Measurements from ENCODE around the gene PRRT1. TPM values are rescaled to one million over a fixed set of nuclear protein-coding genes. Genes with fewer than 3 reads are reported as not detected.
A peak's percentile ranks its signal among the peaks of the same experiment; 100 is the strongest.

The PRRT1 gene
- total and polyA plus RNA-seq, 4 donors = 0.08 to 0.24 (median 0.19) TPM; not detected in 1

- no peaks in the 10 kb centered on the region for H3K27me3 ChIP-seq (ENCODE audit: control insufficient read depth in 4 of 4, insufficient read depth in 4 of 4, low read length in 3 of 4)
- no peaks in the 10 kb centered on the region for H3K9me3 ChIP-seq (ENCODE audit: control insufficient read depth in 4 of 4, low read length in 3 of 4)
- no peak for TF ChIP-seq ATF3 (IDR thresholded peaks at IDR 0.05)
- TF ChIP-seq RAD21 (IDR thresholded peaks at IDR 0.05) = peak in 1 of 2 donors; percentile 36
- no peak for TF ChIP-seq TAF1 (conservative IDR thresholded peaks at IDR 0.05)
- TF ChIP-seq HNF4G (IDR thresholded peaks at IDR 0.05) = no peak
- TF ChIP-seq JUND (IDR thresholded peaks at IDR 0.05) = no peak
- peak in 1 of 2 donors; percentile 31 for TF ChIP-seq RXRA (IDR thresholded peaks at IDR 0.05)
- TF ChIP-seq EGR1 (IDR thresholded peaks at IDR 0.05; ENCODE audit: low read depth in 2 of 2) = no peak
- TF ChIP-seq FOXA2 (IDR thresholded peaks at IDR 0.05) = no peak
- peak; percentile 72 for TF ChIP-seq YY1 (IDR thresholded peaks at IDR 0.05)
- peak; percentile 10 for TF ChIP-seq NR2F2 (IDR thresholded peaks at IDR 0.05)
- no peak for TF ChIP-seq ZBTB33 (IDR thresholded peaks at IDR 0.05)
- TF ChIP-seq HNF4A (conservative IDR thresholded peaks at IDR 0.05) = peak in 1 of 2 donors; percentile 4
- TF ChIP-seq FOXA1 (IDR thresholded peaks at IDR 0.05) = no peak
- TF ChIP-seq GABPA (IDR thresholded peaks at IDR 0.05 in 1 of 2, conservative IDR thresholded peaks at IDR 0.05 in 1 of 2) = peak in 1 of 2 donors; percentile 66
- no peak for TF ChIP-seq MAX (IDR thresholded peaks at IDR 0.05)
- no peak for TF ChIP-seq REST (IDR thresholded peaks at IDR 0.05)
- TF ChIP-seq CTCF (IDR thresholded peaks at IDR 0.05; ENCODE audit: low read depth, low read length, missing input control) = no peak
- TF ChIP-seq SP1 (IDR thresholded peaks at IDR 0.05) = peak; percentile 45
- WGBS = 3% methylated on average over 23 of the region's 23 CpGs
- peak within 1 kb of the TSS; percentile 75 to 97 for H3K27ac ChIP-seq (ENCODE audit: low read depth in 1 of 2, low read length in 2 of 2)
- H3K36me3 ChIP-seq (ENCODE audit: control insufficient read depth in 4 of 4, insufficient read depth in 3 of 4, low read depth in 1 of 4, low read length in 3 of 4) = peaks cover 0 to 14% (median 8%) of the 10 kb centered on the region in 4 donors
- H3K4me3 ChIP-seq (ENCODE audit: low read depth in 1 of 3, low read length in 3 of 3) = peak within 1 kb of the TSS; percentile 72 to 77 (median 73)
- peak within 1 kb of the TSS; percentile 88 for H3K9ac ChIP-seq (ENCODE audit: low read depth in 1 of 2, low read length in 2 of 2)
- peaks cover 8 to 33% (median 22%) of the 10 kb centered on the region in 4 donors for H3K4me1 ChIP-seq (ENCODE audit: control insufficient read depth in 4 of 4, insufficient read depth in 4 of 4, low read length in 3 of 4)
- peak; percentile 90 for DNase-seq (ENCODE audit: low spot score)
Measured at GRCh38 chr6:32190054-32190851, 38.5 kb upstream of the PRRT1 start, which contains the start of gene PBX2. TSS of gene PBX2 (minus strand) at chr6:32190202. CDS start at chr6:32189915, 287 bp downstream.

Measured in liver (tissue), 9 donors.